CD4-positive, alpha-beta T cell treated with Interleukin-15 for 1 hour (primary cell): ENCODE data around the gene CBFA2T2.
"Not testable (repeated sequence)": the region's sequence is repeated elsewhere in the genome, so short reads cannot be mapped to it uniquely, and the experiment has no call there.

Experiments used
- DNase-seq: peaks from one replicate; pipeline ENCODE4 v3.0.0-alpha.2; 2020

The CBFA2T2 gene

GRCh38 chr20:33472868-33473435, 16.9 kb upstream of the CBFA2T2 start:
- DNase-seq = no peak

- no peak for DNase-seq
These were observed 15.6 kb upstream of the CBFA2T2 start for GRCh38 chr20:33474097-33474873.

GRCh38 chr20:33474963-33475362, 14.9 kb upstream of the CBFA2T2 start:
- DNase-seq = no peak

- DNase-seq = no peak
These were observed 14.3 kb upstream of the CBFA2T2 start for GRCh38 chr20:33475381-33476152.

- no peak for DNase-seq
These were observed 12.3 kb upstream of the CBFA2T2 start for GRCh38 chr20:33477386-33478234.

GRCh38 chr20:33480048-33480447, 9.8 kb upstream of the CBFA2T2 start:
- DNase-seq = no peak

GRCh38 chr20:33481431-33481941, 8.4 kb upstream of the CBFA2T2 start:
- DNase-seq = no peak

GRCh38 chr20:33482581-33482980, 7.3 kb upstream of the CBFA2T2 start:
- no peak for DNase-seq

GRCh38 chr20:33483186-33483585, 6.7 kb upstream of the CBFA2T2 start:
- not testable (repeated sequence) for DNase-seq

GRCh38 chr20:33488201-33488600, 1.7 kb upstream of the CBFA2T2 start:
- DNase-seq = no peak

- not testable (repeated sequence) for DNase-seq
These were observed 1.0 kb upstream of the CBFA2T2 start for GRCh38 chr20:33488661-33489494.

GRCh38 chr20:33489495-33490022, 337 bp upstream of the CBFA2T2 start:
- peak; percentile 98 for DNase-seq

- no peak for DNase-seq
These were observed 1.2 kb downstream of the CBFA2T2 start for GRCh38 chr20:33490934-33491656.

GRCh38 chr20:33493076-33493766, 3.3 kb downstream of the CBFA2T2 start:
- no peak for DNase-seq

GRCh38 chr20:33496776-33497175, 6.9 kb downstream of the CBFA2T2 start:
- not testable (repeated sequence) for DNase-seq

- DNase-seq = no peak
These were observed 9.5 kb downstream of the CBFA2T2 start for GRCh38 chr20:33499355-33499754.

- no peak for DNase-seq
These were observed 11.1 kb downstream of the CBFA2T2 start for GRCh38 chr20:33501000-33501399.

GRCh38 chr20:33503564-33503963, 13.7 kb downstream of the CBFA2T2 start:
- DNase-seq = no peak

- DNase-seq = no peak
These were observed 16.7 kb downstream of the CBFA2T2 start for GRCh38 chr20:33506576-33506975.

GRCh38 chr20:33507461-33507860, 17.6 kb downstream of the CBFA2T2 start:
- no peak for DNase-seq
